Activated CD8-positive, alpha-beta memory T cell treated with anti-CD3 and anti-CD28 coated beads, Interleukin-2, amount 50 U/mL, for 48 hours (primary cell): ENCODE measurements around the gene STMP1.

Experiments used
- DNase-seq: peaks from one replicate; pipeline ENCODE4 v3.0.0-alpha.2; 2020

STMP1 gene

DNA sequence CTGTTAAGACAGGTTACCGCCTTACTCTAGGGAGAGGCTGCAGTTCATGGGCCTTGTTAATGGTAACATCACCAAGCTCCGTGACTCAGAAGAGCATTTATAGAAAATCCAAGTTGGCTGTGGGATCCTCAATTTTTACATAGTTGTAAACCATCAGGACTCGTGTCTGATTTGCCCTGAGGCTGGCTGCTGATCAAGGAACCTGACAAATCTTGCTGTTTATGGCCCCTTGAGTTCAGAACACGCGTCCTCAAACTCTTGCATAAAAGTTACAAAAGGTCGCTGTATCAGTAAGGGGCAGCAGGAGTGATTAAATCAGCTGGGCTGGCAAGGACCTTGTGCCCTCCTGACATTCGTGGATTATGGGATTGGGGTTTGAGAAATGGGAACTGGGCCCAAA, 61.1 kb downstream of the STMP1 start:
- no peak for DNase-seq
